ENCODE results near the gene OXSR1. TPM values are rescaled to one million over a fixed set of nuclear protein-coding genes. Genes with fewer than 3 reads are reported as not detected.

The OXSR1 gene
- total and polyA plus RNA-seq, 2 of the 13 experiments (the other 11 are each of a cell fraction or from before 2014, with no cell fraction given) = 27.4 to 32.6 TPM

DNA sequence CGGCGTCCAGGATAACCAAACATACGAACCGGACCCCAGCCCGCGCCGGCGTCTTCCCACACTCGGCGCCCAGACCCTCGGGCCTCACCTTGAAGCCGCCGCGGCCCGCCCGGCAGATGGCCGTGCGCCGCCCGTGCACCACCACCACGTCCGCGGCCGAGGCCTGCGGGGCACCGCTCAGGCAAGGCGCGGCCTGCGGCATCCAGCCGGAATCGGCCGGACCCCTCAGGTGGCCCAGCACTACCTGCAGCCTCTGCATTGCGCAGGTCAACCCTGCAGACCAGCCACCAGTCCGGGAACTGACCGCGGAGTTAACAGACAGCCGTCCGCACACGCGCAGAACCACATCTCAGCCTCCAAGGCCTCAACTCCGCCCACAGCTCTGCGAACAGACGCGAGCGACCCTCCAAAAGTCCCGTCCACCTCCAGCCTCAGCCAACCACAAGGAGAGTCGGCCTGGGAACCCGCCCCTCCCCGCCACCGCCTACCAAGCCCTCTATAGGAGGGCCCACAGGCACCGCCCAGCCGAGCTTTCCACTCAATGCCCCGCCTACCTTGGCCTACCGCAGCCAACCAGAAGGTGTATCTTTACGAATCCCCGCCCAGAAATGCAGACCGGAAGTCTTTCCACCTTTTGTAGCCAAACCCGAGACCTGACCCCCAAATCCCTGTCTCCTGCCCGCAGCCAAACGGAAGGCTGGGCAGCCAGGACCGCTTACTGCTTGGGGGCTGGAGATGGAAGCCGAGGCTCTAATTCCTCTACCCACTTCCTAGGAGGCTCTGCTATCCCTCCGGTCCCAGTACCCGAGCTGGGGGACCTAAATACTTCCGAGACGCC, 28.3 kb upstream of the OXSR1 start, which contains the start of gene ACAA1 (continued):
- TF ChIP-seq, protein P1, sequence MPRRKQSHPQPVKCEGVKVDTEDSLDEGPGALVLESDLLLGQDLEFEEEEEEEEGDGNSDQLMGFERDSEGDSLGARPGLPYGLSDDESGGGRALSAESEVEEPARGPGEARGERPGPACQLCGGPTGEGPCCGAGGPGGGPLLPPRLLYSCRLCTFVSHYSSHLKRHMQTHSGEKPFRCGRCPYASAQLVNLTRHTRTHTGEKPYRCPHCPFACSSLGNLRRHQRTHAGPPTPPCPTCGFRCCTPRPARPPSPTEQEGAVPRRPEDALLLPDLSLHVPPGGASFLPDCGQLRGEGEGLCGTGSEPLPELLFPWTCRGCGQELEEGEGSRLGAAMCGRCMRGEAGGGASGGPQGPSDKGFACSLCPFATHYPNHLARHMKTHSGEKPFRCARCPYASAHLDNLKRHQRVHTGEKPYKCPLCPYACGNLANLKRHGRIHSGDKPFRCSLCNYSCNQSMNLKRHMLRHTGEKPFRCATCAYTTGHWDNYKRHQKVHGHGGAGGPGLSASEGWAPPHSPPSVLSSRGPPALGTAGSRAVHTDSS (CRISPR knock-in tag; conservative IDR thresholded peaks at IDR 0.05) = peak; percentile 53; the same call in 1 of the 2 replicates
- TF ChIP-seq NFATC3 (CRISPR knock-in tag; IDR thresholded peaks at IDR 0.05) = no peak
- TF ChIP-seq ZFY (CRISPR knock-in tag; IDR thresholded peaks at IDR 0.05) = peak; percentile 95
- TF ChIP-seq, protein P2, sequence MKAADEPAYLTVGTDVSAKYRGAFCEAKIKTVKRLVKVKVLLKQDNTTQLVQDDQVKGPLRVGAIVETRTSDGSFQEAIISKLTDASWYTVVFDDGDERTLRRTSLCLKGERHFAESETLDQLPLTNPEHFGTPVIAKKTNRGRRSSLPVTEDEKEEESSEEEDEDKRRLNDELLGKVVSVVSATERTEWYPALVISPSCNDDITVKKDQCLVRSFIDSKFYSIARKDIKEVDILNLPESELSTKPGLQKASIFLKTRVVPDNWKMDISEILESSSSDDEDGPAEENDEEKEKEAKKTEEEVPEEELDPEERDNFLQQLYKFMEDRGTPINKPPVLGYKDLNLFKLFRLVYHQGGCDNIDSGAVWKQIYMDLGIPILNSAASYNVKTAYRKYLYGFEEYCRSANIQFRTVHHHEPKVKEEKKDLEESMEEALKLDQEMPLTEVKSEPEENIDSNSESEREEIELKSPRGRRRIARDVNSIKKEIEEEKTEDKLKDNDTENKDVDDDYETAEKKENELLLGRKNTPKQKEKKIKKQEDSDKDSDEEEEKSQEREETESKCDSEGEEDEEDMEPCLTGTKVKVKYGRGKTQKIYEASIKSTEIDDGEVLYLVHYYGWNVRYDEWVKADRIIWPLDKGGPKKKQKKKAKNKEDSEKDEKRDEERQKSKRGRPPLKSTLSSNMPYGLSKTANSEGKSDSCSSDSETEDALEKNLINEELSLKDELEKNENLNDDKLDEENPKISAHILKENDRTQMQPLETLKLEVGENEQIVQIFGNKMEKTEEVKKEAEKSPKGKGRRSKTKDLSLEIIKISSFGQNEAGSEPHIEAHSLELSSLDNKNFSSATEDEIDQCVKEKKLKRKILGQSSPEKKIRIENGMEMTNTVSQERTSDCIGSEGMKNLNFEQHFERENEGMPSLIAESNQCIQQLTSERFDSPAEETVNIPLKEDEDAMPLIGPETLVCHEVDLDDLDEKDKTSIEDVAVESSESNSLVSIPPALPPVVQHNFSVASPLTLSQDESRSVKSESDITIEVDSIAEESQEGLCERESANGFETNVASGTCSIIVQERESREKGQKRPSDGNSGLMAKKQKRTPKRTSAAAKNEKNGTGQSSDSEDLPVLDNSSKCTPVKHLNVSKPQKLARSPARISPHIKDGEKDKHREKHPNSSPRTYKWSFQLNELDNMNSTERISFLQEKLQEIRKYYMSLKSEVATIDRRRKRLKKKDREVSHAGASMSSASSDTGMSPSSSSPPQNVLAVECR (CRISPR knock-in tag; IDR thresholded peaks at IDR 0.05; ENCODE audit: borderline replicate concordance) = peak; percentile 88
- no peak; the same call in 1 of the 2 replicates for TF ChIP-seq KDM5A (IDR thresholded peaks at IDR 0.05; ENCODE audit: borderline replicate concordance, low read length)
- peak; percentile 79; the same call in 1 of the 2 replicates for TF ChIP-seq PITX1 (CRISPR knock-in tag; IDR thresholded peaks at IDR 0.05)
- TF ChIP-seq ZNF496 (CRISPR knock-in tag; IDR thresholded peaks at IDR 0.05; ENCODE audit: insufficient replicate concordance) = no peak
- TF ChIP-seq, protein P3, sequence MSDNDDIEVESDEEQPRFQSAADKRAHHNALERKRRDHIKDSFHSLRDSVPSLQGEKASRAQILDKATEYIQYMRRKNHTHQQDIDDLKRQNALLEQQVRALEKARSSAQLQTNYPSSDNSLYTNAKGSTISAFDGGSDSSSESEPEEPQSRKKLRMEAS (IDR thresholded peaks at IDR 0.05) = no peak
- TF ChIP-seq POLR2A (IDR thresholded peaks at IDR 0.05; ENCODE audit: insufficient read depth in 1 of 2, low read depth in 2 of 2, low read length in 2 of 2) = peak in 1 of 2 experiments; percentile 94; a peak in 2 of 4 replicates
- TF ChIP-seq CBX2 (IDR thresholded peaks at IDR 0.05; ENCODE audit: low read depth, low read length) = no peak
- TF ChIP-seq CBX2 (CRISPR knock-in tag; IDR thresholded peaks at IDR 0.05; ENCODE audit: low read depth) = no peak
- TF ChIP-seq, protein P4, sequence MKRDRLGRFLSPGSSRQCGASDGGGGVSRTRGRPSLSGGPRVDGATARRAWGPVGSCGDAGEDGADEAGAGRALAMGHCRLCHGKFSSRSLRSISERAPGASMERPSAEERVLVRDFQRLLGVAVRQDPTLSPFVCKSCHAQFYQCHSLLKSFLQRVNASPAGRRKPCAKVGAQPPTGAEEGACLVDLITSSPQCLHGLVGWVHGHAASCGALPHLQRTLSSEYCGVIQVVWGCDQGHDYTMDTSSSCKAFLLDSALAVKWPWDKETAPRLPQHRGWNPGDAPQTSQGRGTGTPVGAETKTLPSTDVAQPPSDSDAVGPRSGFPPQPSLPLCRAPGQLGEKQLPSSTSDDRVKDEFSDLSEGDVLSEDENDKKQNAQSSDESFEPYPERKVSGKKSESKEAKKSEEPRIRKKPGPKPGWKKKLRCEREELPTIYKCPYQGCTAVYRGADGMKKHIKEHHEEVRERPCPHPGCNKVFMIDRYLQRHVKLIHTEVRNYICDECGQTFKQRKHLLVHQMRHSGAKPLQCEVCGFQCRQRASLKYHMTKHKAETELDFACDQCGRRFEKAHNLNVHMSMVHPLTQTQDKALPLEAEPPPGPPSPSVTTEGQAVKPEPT (CRISPR knock-in tag; IDR thresholded peaks at IDR 0.05; ENCODE audit: low read depth) = peak; percentile 28; the same call in 1 of the 2 replicates
- TF ChIP-seq, protein P5, sequence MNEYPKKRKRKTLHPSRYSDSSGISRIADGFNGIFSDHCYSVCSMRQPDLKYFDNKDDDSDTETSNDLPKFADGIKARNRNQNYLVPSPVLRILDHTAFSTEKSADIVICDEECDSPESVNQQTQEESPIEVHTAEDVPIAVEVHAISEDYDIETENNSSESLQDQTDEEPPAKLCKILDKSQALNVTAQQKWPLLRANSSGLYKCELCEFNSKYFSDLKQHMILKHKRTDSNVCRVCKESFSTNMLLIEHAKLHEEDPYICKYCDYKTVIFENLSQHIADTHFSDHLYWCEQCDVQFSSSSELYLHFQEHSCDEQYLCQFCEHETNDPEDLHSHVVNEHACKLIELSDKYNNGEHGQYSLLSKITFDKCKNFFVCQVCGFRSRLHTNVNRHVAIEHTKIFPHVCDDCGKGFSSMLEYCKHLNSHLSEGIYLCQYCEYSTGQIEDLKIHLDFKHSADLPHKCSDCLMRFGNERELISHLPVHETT (CRISPR knock-in tag; conservative IDR thresholded peaks at IDR 0.05) = no peak
- TF ChIP-seq HNRNPK (IDR thresholded peaks at IDR 0.05; ENCODE audit: low read depth, low read length, poor library complexity, severe bottlenecking) = no peak
